MCF 10A (cell line): ENCODE data around the gene MRPL47. TPM values are rescaled to one million over a fixed set of nuclear protein-coding genes. Genes with fewer than 3 reads are reported as not detected.

Experiments
- BruUV-seq: library from RNA; stranded (reverse); fragments of 400-500 nt; replicated peaks from 2 replicates; lab custom pipeline; 2021; lab: Mats Ljungman, UMichigan
- CTCF ChIA-PET: fragments of 300-600 bp; sonication (Branson Sonifier 250); formaldehyde crosslinking; extraction: SDS; loops from one replicate; lab custom pipeline; 2021; ENCODE audit warnings: antibody characterized with exemption, inconsistent platforms; lab: Yijun Ruan, JAX
- POLR2A ChIA-PET: fragments of 300-600, 350-650 bp; sonication (Branson Sonifier 250); formaldehyde crosslinking; extraction: SDS; loops from one replicate; lab custom pipeline; 2020; ENCODE audit warnings: antibody characterized with exemption, inconsistent platforms; lab: Yijun Ruan, JAX
- DNase-seq: peaks from one replicate; pipeline ENCODE4 v3.0.0-alpha.2; 2018; ENCODE audit not compliant: unreplicated experiment
- H3K27ac Mint-ChIP-seq: one replicate; pipeline ENCODE4 v1.8.0; 2022; ENCODE audit warnings: mild to moderate bottlenecking, low read depth, mixed read lengths; ENCODE audit not compliant: unreplicated experiment
- H3K27me3 Mint-ChIP-seq: one replicate; pipeline ENCODE4 v1.8.0; 2022; ENCODE audit warnings: mixed read lengths; ENCODE audit not compliant: insufficient read depth, unreplicated experiment
- H3K36me3 Mint-ChIP-seq: one replicate; pipeline ENCODE4 v1.8.0; 2022; ENCODE audit warnings: mild to moderate bottlenecking, moderate library complexity, mixed read lengths; ENCODE audit not compliant: insufficient read depth, unreplicated experiment
- H3K4me1 Mint-ChIP-seq: one replicate; pipeline ENCODE4 v1.8.0; 2022; ENCODE audit warnings: mixed read lengths; ENCODE audit not compliant: insufficient read depth, unreplicated experiment
- H3K4me3 Mint-ChIP-seq: one replicate; pipeline ENCODE4 v1.8.0; 2022; ENCODE audit warnings: mild to moderate bottlenecking, moderate library complexity, mixed read lengths; ENCODE audit not compliant: unreplicated experiment
- H3K9me3 Mint-ChIP-seq: one replicate; pipeline ENCODE4 v1.8.0; 2022; ENCODE audit warnings: mixed read lengths; ENCODE audit not compliant: unreplicated experiment
- CTCF ChIP-seq: fragments of 200-600 bp; IDR thresholded peaks from one replicate; pipeline ENCODE4 v1.8.0; 2022; ENCODE audit warnings: antibody characterized with exemption, mild to moderate bottlenecking; ENCODE audit not compliant: unreplicated experiment
- intact Hi-C: fragments of 100-400 bp; cut with micrococcal nuclease; formaldehyde crosslinking; loops from 2 replicates; pipeline ENCODE4 v1.14.1; 2022
- total RNA-seq: library from RNA; stranded (reverse); gene quantifications from 2 replicates; pipeline ENCODE4 v1.2.3, GENCODE V29; 2022

MRPL47 gene
- total RNA-seq, 1 experiment from 2014 or later, result 63.4 TPM

- no TSS peak for BruUV-seq
- ChIA-PET POLR2A (interaction anchor here (0.8 to 2.2 kb wide), 2 partner anchors 11 to 318 kb away, joined by 3 to 15 read pairs; partner anchors contain the start of genes MRPL47 and NDUFB5), CTCF (interaction anchor here (0.6 to 1.2 kb wide), 4 partner anchors 34 to 152 kb away, joined by 3 to 4 read pairs (median 4); no protein-coding TSS in a partner anchor)
- Mint-ChIP-seq H3K27ac (no peak overlapping the region), H3K27me3 (no peaks in the 10 kb centered on the region), H3K4me1 (peaks cover 5% of the 10 kb centered on the region), H3K9me3 (no peaks in the 10 kb centered on the region), H3K36me3 (peaks cover 36% of the 10 kb centered on the region), H3K4me3 (no peak overlapping the region)
- DNase-seq, result no peak
- no peak for TF ChIP-seq CTCF
- intact Hi-C loops, result no loop called here
These were observed 11.2 kb upstream of the MRPL47 start for GRCh38 chr3:179615458-179616173.

- TF ChIP-seq CTCF, result no peak
- Mint-ChIP-seq H3K9me3 (no peaks in the 10 kb centered on the region), H3K27me3 (no peaks in the 10 kb centered on the region), H3K36me3 (peaks cover 19% of the 10 kb centered on the region), H3K27ac (no peak overlapping the region), H3K4me1 (peaks cover 5% of the 10 kb centered on the region), H3K4me3 (no peak overlapping the region)
- BruUV-seq, result no TSS peak
- intact Hi-C loops, result no loop called here
- POLR2A ChIA-PET, result no interaction called here
- no peak for DNase-seq
- CTCF ChIA-PET, result interaction anchor here (0.6 kb wide), 1 partner anchor 13 kb away, joined by 3 read pairs; no protein-coding TSS in a partner anchor
These were observed 9.4 kb upstream of the MRPL47 start for GRCh38 chr3:179613807-179614206.

GRCh38 chr3:179610066-179610465 is 5.6 kb upstream of the MRPL47 start:
- H3K36me3 Mint-ChIP-seq, result peaks cover 24% of the 10 kb centered on the region
- no peak overlapping the region for H3K27ac Mint-ChIP-seq
- TF ChIP-seq CTCF, result no peak
- H3K27me3 Mint-ChIP-seq, result no peaks in the 10 kb centered on the region
- CTCF ChIA-PET, result no interaction called here
- intact Hi-C loops, result no loop called here
- H3K9me3 Mint-ChIP-seq, result no peaks in the 10 kb centered on the region
- no TSS peak for BruUV-seq
- POLR2A ChIA-PET, result no interaction called here
- peaks cover 14% of the 10 kb centered on the region for H3K4me1 Mint-ChIP-seq
- no peak overlapping the region for H3K4me3 Mint-ChIP-seq
- no peak for DNase-seq

- Mint-ChIP-seq H3K4me3 (no peak overlapping the region), H3K27me3 (no peaks in the 10 kb centered on the region), H3K27ac (no peak overlapping the region), H3K4me1 (peaks cover 14% of the 10 kb centered on the region), H3K36me3 (peaks cover 24% of the 10 kb centered on the region), H3K9me3 (no peaks in the 10 kb centered on the region)
- CTCF ChIA-PET, result no interaction called here
- intact Hi-C loops, result no loop called here
- no peak for DNase-seq
- no TSS peak for BruUV-seq
- POLR2A ChIA-PET, result interaction anchor here (1.2 kb wide), 1 partner anchor 10 kb away, joined by 3 read pairs; no protein-coding TSS in a partner anchor
- no peak for TF ChIP-seq CTCF
These were observed 4.7 kb upstream of the MRPL47 start for GRCh38 chr3:179608931-179609720.
